Osteocyte (in vitro differentiated cells): ENCODE measurements around the gene TRIAP1. TPM values are rescaled to one million over a fixed set of nuclear protein-coding genes. Genes with fewer than 3 reads are reported as not detected.

Experiments
- DNase-seq: peaks from one replicate; pipeline ENCODE4 v3.0.0; 2021; ENCODE audit warnings: mixed read lengths; ENCODE audit not compliant: unreplicated experiment; ENCODE audit errors: extremely low spot score
- H3K27ac Mint-ChIP-seq: one replicate; pipeline ENCODE4 v1.8.0; 2021; ENCODE audit warnings: mild to moderate bottlenecking, mixed read lengths; ENCODE audit not compliant: unreplicated experiment
- H3K27me3 Mint-ChIP-seq: one replicate; pipeline ENCODE4 v1.8.0; 2021; ENCODE audit warnings: mixed read lengths; ENCODE audit not compliant: unreplicated experiment
- H3K36me3 Mint-ChIP-seq: one replicate; pipeline ENCODE4 v1.8.0; 2021; ENCODE audit warnings: mixed read lengths; ENCODE audit not compliant: unreplicated experiment
- H3K4me1 Mint-ChIP-seq: one replicate; pipeline ENCODE4 v1.8.0; 2021; ENCODE audit warnings: mixed read lengths; ENCODE audit not compliant: unreplicated experiment
- H3K4me3 Mint-ChIP-seq: one replicate; pipeline ENCODE4 v1.8.0; 2021; ENCODE audit warnings: mild to moderate bottlenecking, moderate library complexity, mixed read lengths; ENCODE audit not compliant: unreplicated experiment
- H3K9me3 Mint-ChIP-seq: one replicate; pipeline ENCODE4 v1.8.0; 2021; ENCODE audit warnings: mixed read lengths; ENCODE audit not compliant: unreplicated experiment
- long read RNA-seq: library from polyadenylated mRNA; unstranded; transcript quantifications from one replicate; pipeline ENCODE4 v2.0.0, GENCODE V29; 2021
- total RNA-seq: library from RNA; stranded (reverse); gene quantifications from 2 replicates; pipeline ENCODE4 v1.2.1, GENCODE V29; 2021
- TF ChIP-seq, protein P1 (sequence below): fragments of 200-600 bp; sonication (generic); IDR thresholded peaks from 2 replicates; pipeline ENCODE4 v1.5.0; 2021; ENCODE audit warnings: antibody characterized with exemption, mild to moderate bottlenecking, moderate library complexity

The TRIAP1 gene
- 23.9 and 25.6 TPM in 2 replicates for total RNA-seq
- long read RNA-seq, transcript TRIAP1-202 (2 exons, 1,182 nt): major isoform, 139 of 143 reads
- long read RNA-seq, partial matches to known transcripts: 1 of 143 reads
- long read RNA-seq, other reads (novel, unspliced or antisense): 1 of 143 reads

DNA sequence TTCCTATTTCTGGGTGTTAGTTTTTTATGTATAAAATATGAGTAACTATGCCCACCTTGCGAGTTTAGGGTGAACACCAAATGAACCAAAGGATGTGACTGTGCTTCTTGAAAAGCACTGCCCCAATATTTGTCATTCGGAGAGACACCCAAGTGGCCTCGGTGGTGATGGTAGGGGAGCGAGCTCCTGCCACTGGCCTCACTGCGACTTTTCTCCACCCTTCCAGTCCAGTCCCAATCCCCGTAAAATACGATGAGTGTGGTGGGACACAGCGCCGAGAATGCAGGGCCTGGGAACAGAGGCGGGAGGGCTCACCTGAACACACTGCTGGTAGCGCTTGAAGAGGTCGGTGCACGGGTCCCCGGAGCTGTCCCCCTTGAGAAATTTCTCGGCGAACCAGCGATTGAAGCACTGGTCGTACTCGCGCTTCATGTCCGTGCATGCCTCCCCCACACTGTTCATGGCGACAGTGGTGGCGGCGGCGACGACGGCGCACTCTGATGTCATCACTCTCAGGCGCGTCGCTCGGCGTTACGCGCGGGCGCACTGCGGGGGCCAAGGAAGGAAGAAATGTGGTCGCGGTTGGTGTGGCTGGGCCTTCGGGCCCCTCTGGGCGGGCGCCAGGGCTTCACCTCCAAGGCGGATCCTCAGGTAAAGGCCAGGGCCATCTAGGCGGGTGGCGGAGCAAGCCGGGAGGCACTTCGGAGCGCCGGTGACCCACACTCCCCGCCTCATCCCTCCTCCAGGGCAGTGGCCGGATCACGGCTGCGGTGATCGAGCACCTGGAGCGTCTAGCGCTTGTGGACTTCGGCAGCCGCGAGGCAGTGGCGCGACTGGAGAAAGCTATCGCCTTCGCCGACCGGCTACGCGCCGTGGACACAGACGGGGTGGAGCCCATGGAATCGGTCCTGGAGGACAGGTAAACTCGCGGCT lies at the start of gene TRIAP1, which contains the start of gene GATC:
Gene TRIAP1, minus strand, starts transcription at position 474 of the 933 bp plus-strand sequence. Its CDS starts 12 bp downstream, at position 462.
Gene GATC, plus strand, starts transcription at position 534 of the 933 bp plus-strand sequence. Its CDS starts 37 bp downstream, at position 571.
- peaks cover 11% of the 10 kb centered on the region for H3K36me3 Mint-ChIP-seq

DNA sequence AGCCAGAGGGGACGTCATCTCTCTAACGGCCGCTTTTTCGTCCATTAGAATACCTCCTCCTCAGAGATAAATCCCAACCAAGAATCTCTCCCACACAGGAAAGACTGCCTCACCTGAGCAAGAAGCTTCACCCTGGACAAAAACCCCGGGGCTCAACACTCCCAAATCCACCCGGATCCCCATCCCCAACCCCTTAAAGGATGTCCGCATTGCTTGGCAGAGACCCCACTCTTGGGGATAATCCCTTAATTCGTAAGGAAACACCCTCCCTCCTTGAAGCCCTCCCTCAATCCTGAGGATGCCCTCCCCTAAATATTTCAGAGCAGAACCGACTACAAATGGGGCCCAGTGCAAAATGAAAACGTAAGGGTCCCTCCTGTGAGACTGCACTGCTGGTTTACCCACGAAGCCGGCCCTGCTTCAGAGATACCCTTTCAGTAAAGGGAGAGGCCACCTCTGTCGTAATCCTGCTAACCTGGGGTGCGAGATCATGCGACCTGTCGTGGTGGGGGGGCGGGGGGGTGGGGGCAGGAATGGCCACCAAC lies 49.1 kb upstream of the TRIAP1 start:
- no peak for DNase-seq
- Mint-ChIP-seq H3K9me3 (no peaks in the 10 kb centered on the region), H3K4me3 (peak overlapping the region; percentile 94), H3K27me3 (no peaks in the 10 kb centered on the region), H3K36me3 (peaks cover 22% of the 10 kb centered on the region), H3K4me1 (peaks cover 29% of the 10 kb centered on the region), H3K27ac (peak overlapping the region; percentile 86)
- TF ChIP-seq, protein P1, sequence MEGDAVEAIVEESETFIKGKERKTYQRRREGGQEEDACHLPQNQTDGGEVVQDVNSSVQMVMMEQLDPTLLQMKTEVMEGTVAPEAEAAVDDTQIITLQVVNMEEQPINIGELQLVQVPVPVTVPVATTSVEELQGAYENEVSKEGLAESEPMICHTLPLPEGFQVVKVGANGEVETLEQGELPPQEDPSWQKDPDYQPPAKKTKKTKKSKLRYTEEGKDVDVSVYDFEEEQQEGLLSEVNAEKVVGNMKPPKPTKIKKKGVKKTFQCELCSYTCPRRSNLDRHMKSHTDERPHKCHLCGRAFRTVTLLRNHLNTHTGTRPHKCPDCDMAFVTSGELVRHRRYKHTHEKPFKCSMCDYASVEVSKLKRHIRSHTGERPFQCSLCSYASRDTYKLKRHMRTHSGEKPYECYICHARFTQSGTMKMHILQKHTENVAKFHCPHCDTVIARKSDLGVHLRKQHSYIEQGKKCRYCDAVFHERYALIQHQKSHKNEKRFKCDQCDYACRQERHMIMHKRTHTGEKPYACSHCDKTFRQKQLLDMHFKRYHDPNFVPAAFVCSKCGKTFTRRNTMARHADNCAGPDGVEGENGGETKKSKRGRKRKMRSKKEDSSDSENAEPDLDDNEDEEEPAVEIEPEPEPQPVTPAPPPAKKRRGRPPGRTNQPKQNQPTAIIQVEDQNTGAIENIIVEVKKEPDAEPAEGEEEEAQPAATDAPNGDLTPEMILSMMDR: no peak

More for the DNA sequence above, at the start of gene TRIAP1, which contains the start of gene GATC:
- Mint-ChIP-seq H3K27me3 (no peaks in the 10 kb centered on the region), H3K4me1 (peaks cover 26% of the 10 kb centered on the region), H3K4me3 (peak within 1 kb of the TSS; percentile 98), H3K27ac (peak within 1 kb of the TSS; percentile 95), H3K9me3 (no peaks in the 10 kb centered on the region)
- TF ChIP-seq, protein P1: no peak
- DNase-seq: peak; percentile 93

DNA sequence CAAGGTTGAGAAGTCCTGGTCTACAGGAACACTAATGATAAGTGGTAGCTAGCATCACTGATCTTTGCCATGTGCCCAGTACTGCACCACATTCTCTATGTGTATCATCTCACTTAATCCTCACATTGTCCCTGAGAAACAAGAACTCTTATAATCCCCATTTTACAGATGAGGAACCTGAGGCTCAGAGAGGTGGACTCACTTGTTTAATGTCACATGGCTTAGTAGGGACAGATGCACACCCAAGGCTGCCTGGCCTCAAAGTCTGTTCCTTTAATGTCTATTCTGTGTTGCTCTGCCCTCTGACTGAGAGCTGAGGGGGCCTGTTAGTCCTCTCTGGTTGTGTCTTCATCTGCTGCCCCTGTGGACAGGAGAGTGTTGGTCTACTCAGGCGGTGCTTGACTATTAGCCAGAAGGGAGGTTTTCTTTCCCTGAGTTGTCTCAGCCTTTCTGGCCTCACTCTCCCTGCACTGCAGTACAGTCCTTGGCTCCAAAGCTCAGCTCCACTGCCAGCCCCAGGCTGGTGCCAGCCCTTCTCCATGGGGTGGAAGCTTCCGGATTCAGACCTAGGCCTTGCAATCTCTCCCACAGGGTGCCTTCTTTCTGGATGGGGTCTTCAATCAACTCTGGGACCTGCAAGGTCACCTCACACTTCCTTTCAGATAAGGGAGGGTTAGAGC lies 44.8 kb upstream of the TRIAP1 start:
- H3K27me3 Mint-ChIP-seq: no peaks in the 10 kb centered on the region
- peaks cover 9% of the 10 kb centered on the region for H3K4me1 Mint-ChIP-seq
- no peak for DNase-seq
- H3K27ac Mint-ChIP-seq: no peak overlapping the region
- no peak overlapping the region for H3K4me3 Mint-ChIP-seq
- peaks cover 6% of the 10 kb centered on the region for H3K36me3 Mint-ChIP-seq
- no peaks in the 10 kb centered on the region for H3K9me3 Mint-ChIP-seq
- TF ChIP-seq, protein P1: no peak

DNA sequence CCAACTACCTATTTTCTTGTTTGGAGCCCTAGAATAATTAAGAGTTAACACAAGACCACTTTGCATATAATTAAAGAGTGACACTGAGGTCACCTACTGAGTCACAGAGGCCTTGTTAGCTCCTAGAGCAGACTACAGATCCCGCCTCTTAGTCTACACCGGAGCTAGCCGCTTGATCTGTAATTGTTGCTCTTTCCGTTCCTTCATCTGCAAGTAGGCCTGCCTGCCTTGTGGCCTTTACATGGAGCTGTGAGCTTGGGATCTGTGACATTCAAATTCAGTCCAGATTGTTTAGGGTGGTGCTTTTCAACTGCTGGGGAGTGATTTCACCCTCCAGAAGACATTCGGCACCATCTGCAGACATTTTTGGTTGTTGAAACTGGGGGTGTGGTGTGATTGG lies 44.1 kb upstream of the TRIAP1 start:
- no peak overlapping the region for H3K4me3 Mint-ChIP-seq
- no peak for DNase-seq
- no peaks in the 10 kb centered on the region for H3K9me3 Mint-ChIP-seq
- peaks cover 6% of the 10 kb centered on the region for H3K36me3 Mint-ChIP-seq
- H3K4me1 Mint-ChIP-seq: peaks cover 8% of the 10 kb centered on the region
- H3K27me3 Mint-ChIP-seq: no peaks in the 10 kb centered on the region
- H3K27ac Mint-ChIP-seq: no peak overlapping the region
- TF ChIP-seq, protein P1: no peak
